Activated CD4-positive, alpha-beta T cell treated with anti-CD3 and anti-CD28 coated beads, Interleukin-10, Interleukin-2, amounts not matched to agents 100 ng/mL and 50 ng/mL, durations not matched to agents 16 hours and 8 hours (primary cell): ENCODE measurements around the gene SAMD8.
A peak's percentile ranks its signal among the peaks of the same experiment; 100 is the strongest.
"Not testable (repeated sequence)": the region's sequence is repeated elsewhere in the genome, so short reads cannot be mapped to it uniquely, and the experiment has no call there.

Experiments
- DNase-seq: peaks from one replicate; pipeline ENCODE4 v3.0.0-alpha.2; 2020

SAMD8 gene

DNA sequence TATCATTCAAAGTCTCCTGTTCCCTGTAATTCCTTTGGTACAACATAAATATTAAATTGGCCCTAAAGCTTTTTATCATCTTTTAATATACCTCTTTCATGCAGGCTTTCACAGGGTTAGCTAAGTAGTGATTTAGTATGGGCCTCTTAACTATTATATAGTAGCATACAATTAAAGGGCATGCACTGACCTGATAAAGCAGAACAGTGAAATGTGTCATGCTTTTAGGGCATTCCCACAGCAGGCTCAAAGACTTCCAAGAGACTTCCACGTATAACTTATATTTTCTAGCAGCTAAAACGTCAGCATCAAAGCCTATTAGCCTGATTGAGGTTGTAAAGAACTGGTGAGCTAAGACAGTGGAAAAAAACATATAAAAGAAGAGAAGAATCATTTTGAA lies 35.3 kb downstream of the SAMD8 start:
- no peak for DNase-seq

DNA sequence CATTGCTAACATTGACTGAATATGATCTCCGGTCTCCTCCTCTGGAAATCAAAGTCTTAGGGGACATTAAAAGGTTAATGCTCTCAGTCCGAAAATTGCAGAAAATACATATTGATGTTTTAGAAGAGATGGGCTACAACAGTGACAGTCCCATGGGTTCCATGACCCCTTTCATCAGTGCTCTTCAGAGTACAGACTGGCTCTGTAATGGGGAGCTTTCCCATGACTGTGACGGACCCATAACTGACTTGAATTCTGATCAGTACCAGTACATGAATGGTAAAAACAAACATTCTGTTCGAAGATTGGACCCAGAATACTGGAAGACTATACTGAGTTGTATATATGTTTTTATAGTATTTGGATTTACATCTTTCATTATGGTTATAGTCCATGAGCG lies 39.2 kb downstream of the SAMD8 start:
- DNase-seq = no peak

DNA sequence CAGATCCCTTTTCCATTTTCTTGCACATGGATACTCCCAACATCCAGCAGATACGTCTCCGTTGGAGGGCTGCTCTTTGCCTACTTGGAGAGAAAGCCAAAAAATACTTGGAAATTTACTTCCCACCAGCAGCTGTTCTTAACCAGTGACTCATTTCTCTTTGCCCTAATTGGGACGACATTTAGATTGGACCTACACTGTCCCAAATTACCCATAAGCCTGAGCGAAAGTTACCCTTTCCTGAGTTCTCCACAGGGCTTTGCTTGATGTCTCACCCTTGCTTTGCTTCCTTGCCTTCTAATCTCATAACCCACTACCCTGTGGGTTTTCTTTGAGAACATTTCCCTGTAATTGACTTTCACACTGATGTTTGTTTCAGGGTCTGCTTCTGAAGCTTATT lies 48.1 kb downstream of the SAMD8 start:
- DNase-seq = no peak

DNA sequence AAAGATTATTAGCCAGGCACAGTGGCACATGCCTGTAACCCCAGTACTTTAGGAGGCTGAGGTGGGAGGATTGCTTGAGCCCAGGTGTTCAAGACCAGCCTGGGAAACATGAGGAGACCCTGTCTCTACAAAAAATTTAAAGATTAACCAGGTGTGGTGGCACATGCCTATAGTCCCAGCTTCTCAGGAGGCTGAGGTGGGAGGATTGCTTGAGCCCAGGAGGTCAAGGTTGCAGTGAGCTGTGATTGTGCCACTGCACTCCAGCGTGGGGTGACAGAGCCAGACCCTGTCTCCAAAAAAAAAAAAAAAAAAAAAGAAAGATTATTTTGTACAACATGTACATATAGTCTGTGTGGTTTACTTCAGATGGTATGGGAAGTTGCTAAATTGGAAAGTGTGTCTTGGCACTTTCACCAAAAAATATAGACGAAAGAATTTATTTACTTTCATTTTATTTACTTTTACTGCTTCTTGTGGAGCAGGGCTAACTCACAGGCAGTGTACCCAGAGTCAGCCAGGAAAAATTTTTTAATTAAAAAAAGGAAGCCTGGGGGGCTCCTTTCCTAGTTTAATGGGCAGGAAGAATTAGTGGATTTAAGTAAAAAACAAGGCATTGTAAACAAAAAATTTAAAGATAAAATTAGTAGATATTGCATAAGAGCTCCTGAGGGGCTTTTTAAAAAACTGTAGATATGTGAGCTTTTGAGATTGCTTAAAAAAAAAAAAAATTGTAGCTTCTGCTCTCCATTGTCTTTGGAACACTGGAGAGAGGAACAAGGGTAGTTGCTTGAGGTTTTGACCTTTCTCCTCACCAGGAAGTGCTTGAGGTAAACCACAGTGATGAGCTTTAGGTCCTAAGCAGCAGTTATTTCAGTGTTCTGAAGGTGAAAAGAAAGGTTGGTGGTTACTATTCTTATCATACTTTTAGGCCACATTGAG lies 54.5 kb downstream of the SAMD8 start:
- peak; percentile 78 for DNase-seq

DNA sequence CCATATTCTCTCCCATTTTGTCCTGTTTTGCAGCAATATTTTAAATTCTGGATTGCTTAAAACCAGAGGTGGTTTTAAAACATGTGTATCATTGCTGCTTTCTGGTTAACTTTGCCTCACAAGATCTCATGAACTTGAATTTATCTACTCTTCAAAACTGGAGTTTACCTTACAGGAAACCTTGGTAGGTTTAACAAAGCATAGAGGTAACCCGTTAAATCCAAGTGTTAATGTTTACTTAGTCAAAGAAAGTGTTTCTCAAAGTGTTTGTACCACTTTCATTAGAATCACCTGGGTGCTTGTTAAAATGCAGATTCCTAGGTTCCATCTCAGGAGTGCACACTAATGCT lies 55.1 kb downstream of the SAMD8 start:
- no peak for DNase-seq

DNA sequence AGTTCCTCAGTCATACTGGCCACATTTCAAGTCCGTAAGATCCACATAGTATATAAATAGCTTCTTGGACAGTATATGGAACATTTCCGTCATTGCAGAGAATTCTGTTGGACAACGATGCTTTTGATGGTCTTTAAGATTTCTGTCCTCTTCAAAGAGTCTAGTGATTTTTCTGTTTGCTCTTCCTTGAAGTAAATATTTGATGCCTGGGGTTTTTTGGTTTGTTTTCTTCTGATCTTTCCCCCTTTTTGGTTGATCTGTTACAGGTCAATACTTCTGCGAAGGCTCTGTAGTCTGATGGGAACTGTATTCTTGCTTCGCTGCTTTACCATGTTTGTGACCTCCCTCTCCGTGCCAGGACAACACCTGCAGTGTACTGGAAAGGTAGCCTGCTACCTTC lies 56.8 kb downstream of the SAMD8 start:
- no peak for DNase-seq

DNA sequence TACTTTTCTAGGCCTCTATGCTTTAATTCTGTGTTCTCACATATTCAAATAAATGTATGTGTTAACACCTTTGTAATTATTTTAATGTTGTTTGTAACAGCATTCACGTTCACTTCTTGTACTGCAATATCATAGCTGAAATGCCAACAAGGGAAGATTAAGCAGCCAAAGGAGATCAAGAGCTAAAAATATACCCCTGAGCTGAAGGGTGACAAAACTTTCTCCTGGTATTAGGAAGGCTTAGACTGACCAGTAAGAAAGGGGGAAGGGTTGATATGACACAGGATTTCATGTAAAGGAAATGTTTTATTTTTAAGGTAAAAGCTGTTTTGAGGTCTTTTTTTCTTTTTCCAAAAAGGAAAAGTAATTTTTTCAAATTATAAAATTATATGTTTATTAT lies 58.8 kb downstream of the SAMD8 start:
- DNase-seq = no peak

DNA sequence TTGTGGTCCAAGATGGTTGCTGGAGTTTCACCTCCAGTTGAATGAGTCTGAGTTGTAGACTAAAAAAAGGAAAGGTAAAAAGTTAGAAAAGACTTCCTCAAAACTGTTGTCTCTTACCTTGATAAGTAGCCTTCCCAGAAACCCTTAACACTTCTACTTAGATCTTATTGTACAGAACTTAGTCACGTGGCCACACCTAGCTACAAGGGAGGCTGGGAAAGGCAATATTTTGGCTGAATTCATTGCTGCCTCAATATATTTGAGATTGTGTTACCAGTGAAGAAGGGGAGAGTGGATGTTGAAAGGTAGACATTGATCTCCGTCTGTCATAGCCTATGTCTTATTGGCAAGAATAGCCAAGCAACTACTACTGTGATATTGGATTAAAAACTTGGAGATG lies 63.6 kb downstream of the SAMD8 start:
- no peak for DNase-seq

DNA sequence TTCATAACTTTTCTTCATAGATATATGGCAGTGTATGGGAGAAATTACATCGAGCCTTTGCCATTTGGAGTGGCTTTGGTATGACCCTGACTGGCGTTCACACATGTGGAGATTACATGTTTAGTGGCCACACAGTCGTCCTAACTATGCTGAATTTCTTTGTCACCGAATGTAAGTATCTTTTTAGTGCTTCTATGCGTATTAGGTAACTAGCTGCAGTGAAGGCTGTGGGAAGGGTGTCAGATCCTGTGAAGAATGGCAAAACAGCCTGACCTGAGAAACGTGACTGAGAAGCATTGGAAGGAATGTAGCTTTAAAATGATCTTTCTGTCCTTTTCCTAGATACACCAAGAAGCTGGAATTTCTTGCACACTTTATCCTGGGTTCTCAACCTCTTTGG lies 64.6 kb downstream of the SAMD8 start:
- no peak for DNase-seq

DNA sequence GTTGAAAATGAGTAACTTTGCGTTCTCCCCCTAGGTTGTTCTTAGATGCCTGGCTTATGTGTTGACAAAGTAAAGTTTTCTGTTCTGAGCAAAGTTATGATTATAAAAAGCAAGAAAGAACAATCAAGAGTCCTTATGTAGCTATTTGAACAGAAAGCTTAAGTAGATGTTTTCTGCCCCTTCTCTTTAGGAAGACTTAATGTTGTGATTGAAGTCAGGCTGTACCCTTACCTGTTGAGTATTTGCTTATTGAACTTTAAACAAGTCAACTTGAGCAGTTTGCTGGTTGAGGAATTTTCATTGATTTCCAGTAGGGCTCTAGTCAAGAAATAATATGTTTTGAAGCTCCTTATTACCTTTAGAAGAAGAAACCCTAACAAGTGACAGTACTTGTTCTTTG lies 65.3 kb downstream of the SAMD8 start:
- DNase-seq = no peak

DNA sequence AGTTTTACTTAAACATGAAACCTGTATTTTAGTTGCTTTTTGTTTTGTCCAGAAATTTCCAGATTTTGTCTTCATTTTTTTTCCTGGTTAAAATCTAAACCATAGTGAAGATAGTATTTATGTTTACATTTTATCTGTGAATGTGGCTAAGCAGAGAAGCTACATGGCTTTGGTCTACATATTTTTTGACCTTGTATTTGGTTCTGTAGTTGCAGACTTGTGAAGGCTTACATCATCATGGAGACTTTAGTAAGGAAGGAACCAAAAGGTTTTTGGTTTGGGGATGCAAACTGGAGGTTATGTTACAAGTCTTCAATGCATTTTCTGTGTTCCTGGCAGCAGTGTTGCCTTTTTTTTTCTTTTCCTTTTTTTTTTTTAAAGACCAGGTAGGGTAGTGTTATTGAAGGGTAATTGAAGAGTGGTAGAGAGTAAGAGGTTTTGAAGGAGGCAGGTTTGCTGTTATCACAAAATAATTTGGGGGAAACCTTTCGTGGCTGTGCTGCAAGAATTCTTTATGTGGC lies 68.3 kb downstream of the SAMD8 start:
- no peak for DNase-seq

DNA sequence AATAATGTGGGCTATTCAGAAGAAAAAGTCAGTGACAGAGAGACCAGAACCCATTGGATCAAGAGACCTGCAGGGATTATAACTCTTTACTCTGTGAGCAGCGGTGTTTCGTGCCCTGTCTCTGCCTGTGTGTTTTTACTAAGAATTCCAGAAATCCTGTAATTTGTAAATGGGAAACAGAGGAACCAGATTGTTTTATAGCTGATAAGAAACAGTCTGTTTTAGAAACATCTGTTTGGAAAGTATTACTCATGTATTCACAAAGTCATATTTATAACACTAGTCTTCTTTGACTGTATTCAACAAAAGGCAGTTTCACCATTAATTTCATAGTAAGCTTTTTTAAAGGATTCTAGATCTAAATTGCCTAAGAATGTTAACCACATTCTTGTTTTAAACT lies 69.1 kb downstream of the SAMD8 start:
- no peak for DNase-seq

DNA sequence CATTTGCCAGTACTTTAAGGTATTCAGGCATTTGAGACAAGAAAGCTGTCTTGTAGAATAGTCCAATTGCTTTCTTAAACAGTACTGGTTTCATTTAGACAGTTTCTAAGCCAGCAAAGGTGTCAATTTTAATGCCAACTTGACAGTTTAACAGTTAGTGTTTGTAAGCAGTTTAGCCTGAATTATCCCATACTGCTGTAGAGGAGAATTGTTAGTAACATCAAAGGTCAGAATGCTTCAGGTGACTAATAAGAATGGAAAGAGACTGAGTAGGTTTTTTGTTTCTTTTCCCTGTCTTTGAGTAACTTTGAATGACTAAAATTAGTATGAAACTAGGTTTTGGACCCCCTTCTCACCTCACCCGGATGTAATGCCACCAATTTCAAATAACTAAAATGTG lies 69.6 kb downstream of the SAMD8 start:
- peak; percentile 27 for DNase-seq

DNA sequence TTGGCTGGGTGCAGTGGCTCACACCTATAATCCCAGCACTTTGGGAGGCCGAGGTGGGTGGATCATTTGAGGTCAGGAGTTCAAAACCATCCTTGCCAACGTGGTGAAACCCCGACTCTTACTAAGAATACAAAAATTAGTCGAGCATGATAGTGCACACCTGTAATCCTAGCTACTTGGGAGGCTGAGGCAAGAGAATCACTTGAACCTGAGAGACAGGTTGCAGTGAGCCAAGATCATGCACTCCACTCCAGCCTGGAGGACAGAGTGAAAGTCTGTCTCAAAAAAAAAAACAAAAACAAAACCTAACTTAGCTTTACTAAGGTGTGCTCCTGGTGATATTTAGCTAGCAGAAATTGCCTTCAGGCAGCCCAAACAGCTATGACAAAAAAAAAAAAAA lies 74.9 kb downstream of the SAMD8 start:
- DNase-seq = no peak

DNA sequence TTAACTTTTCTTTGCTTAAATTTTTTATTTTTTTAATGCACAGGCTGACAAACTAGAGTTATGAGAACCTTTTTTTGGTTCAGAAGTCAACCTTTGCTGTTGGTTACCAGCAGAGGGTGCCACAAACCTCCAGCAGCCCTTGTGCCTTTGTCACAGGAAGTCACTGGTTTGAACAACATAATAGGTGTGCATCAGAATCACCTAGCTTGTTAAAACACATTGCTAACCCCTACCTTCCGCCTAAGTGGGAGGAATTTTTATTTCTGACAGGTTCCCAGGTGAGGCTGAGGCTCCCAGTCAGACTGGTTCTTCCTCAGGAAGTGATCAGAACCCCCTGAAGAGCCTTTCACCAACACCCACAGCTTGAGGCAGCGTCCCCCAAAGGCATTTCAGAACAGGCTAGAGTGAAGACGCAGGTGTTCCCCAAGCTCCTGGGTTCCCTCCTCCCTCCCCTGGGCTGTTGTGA lies 76.5 kb downstream of the SAMD8 start:
- DNase-seq = peak; percentile 71

DNA sequence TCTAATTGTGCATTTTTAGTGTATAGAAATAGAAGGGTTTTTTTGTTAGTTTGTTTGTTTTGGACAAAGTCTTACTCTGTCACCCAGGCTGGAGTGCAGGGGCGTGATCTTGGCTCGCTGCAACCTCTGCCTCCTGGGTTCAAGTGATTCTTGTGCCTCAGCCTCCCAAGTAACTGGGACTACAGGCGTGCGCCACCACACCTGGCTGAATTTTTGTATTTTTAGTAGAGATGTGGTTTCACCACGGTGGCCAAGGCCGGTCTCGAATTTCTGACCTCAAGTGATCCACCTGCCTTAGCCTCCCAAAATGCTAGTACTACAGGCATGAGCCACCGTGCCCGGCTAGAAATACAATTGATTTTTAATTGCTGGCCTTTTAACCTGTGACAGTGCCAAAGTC lies 77.1 kb downstream of the SAMD8 start:
- not testable (repeated sequence) for DNase-seq

DNA sequence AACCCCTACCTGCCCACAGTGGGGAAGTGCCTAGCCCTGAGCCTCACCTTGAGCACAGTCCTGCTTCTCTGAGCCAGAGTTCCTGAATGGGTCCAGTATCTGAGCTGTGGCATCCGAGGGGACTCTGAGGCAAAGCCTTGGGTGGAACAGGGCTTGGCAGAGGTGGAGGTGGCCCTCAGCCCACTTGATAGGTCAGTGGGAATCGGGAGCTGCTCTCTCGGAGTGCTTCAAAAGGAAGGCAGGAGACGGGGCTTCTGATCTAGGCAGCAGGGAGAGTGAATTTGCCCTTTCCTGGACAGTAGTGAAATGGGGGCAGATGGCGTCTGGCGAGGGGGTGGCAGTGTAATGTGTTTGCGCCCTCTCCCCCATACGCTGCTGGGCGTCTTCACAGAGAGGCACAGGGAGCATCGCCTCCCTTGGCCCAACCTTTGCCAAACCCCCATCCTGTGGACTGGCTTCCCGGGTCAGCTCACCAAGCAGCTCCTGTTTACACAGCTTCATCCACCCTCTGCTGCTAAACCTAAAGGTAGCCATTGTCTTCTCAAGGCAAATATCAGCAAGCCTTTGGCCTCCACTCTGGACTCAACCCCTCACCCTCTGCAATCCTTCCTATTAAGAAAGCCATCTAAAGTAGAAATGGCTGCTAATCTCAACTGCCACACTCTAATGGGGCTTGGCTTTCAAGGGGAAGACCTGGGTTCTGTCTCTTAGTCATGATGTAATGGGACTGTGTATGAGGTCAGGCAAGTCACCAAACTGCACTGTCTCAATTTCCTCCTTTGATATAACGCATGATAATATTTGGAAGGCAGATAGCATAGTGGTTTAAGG lies 78.0 kb downstream of the SAMD8 start:
- no peak for DNase-seq

DNA sequence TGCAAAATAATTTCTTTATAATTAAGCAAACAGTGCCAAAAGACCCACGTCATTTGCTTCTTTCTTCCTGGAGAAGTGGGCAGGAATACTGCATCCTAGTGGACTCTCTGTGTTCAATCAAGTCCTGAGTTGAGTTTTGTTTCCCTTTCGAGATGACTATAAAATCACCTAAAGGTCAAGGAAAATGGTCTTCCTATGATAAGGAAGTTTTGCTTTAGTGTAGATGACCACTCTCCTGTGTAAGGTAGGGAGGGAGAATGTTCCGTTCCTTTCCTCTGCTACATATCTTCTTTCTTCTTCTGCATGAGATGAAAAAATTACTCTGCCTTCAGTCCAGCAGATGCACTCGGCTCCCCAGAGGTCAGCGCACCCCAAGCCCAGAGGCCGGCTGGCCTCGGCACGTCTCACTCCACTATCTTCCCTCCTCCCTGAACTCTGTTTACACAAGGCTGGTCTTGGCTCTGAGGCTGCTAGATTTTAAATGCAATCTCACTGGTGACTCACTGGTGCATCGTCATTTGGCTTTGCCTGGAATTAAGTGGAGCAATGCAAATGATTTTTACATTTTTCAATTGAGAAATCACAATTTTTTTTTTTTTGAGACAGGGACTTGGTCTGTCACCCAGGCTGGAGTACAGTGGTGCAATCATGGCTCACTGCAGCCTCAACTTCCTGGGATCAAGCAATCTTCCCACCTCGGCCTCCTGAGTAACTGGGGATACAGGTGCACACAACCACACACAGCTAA lies 80.5 kb downstream of the SAMD8 start:
- no peak for DNase-seq

DNA sequence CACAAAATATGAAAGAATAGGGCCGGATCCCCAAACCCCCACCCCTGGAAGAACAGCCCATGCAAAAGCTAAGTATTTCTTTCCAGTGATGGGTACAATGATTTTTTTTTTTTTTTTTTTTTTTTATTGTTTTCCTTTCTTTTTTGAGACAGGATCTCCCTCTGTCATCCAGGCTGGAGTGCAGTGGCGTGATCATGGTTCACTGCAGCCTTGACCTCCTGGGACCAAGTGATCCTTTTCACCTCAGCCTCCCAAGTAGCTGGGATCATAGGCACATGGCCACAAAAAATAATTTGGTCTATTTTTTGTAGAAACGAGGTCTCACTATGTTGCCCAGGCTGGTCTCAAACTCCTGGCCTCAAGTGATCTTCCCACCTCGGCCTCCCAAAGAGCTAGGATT lies 83.2 kb downstream of the SAMD8 start:
- not testable (repeated sequence) for DNase-seq

DNA sequence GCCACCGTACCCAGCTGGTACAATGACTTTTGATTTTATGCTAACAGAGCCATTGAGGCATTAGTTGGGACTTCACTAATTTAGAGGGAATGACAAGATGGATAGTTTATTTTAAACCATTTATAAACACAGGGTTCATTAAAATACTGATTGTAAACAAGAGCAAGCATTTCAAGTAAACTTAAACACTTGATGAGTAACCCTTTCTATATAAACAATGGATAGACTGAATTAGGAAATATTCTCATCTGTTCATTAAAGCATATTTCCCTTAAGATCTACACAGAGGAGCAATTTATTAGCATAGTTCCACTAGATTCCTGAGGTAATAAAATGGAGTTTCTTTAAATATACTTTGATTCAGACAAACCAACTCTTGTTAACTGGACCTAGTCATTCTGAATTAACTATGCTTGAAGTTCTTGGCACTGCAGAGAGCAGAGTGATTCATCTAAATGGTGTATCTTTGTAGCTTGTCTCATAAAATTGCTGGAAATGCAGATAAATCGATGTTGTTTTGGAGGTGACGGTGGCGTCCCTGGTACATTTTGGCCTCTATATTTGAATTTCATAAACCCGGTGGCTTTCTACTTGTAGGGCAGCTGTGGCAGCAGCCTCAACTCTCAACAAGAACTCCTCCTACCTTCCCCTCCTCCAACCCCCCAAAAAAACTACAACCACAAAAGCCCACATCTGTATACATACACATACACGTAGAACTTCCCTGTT lies 83.7 kb downstream of the SAMD8 start:
- DNase-seq = no peak

DNA sequence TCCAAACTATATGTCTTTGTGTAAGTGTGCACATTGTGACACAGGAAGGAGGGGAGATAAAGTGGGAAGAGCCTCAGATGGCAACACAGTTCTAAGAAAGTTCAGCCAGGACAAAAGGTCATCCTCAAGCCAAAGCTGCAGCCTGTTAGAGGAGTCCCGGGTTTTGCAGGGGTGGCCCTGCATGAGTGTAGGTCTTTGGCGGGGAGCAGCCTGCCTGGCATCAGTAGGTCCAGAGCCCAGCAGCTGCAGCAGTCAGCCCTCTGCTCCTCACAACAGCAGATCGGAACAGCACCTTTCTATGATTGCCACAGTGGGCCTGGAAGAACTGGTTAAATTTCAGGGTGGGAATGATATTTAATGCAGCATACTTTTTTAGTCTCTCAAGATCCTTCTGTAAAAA lies 85.6 kb downstream of the SAMD8 start:
- DNase-seq = no peak

DNA sequence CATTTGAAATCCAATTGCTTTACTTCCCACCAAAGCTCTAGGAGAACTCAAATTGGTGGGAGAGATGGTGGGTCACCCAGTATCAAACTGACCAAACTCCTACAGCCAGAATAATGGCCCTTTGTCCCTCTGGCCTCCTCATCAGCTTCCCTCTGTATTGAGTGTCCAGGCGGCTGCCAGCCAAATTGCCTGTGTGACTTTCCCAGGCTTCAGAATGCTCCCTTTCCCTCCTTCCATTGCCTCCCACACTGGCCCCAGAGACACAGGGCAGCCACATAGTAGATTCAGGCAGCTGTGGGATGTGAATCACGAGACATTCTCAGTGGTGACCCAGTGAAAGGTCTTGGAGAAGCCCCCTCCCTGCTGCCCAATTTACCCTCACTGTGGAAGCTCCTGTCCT lies 86.5 kb downstream of the SAMD8 start:
- DNase-seq = no peak
